H9 (cell line): ENCODE data around the gene ZMIZ1. TPM values are rescaled to one million over a fixed set of nuclear protein-coding genes. Genes with fewer than 3 reads are reported as not detected.

Experiments used
- DNase-seq: peaks from one replicate; pipeline ENCODE4 v3.0.0-alpha.2; 2017
- H2AFZ ChIP-seq: one replicate; pipeline ENCODE4 v1.6.1; 2013; ENCODE audit warnings: mild to moderate bottlenecking, low read length, control low read depth, moderate library complexity
- H2AK5ac ChIP-seq: 2 replicates; pipeline ENCODE4 v1.6.1; 2013; ENCODE audit warnings: low read length, control low read depth, mixed read lengths; ENCODE audit not compliant: insufficient read length
- H2BK120ac ChIP-seq: one replicate; pipeline ENCODE4 v1.6.1; 2013; ENCODE audit warnings: low read depth, mild to moderate bottlenecking, low read length, control low read depth, inconsistent platforms; ENCODE audit not compliant: poor library complexity, severe bottlenecking
- H2BK12ac ChIP-seq: 2 replicates; pipeline ENCODE4 v1.6.1; 2013; ENCODE audit warnings: low read length, control low read depth, mixed read lengths, low read depth; ENCODE audit not compliant: insufficient read length
- H2BK15ac ChIP-seq: 2 replicates; pipeline ENCODE4 v1.6.1; 2013; ENCODE audit warnings: low read depth, low read length, control low read depth
- H2BK20ac ChIP-seq: one replicate; pipeline ENCODE4 v1.6.1; 2013; ENCODE audit warnings: low read depth, mild to moderate bottlenecking, low read length, control low read depth, inconsistent platforms; ENCODE audit not compliant: poor library complexity, severe bottlenecking
- H2BK5ac ChIP-seq: 2 replicates; pipeline ENCODE4 v1.6.1; 2013; ENCODE audit warnings: low read length, control low read depth, mixed read lengths; ENCODE audit not compliant: insufficient read length
- H3K14ac ChIP-seq: 2 replicates; pipeline ENCODE4 v1.6.1; 2013; ENCODE audit warnings: low read length, control low read depth; ENCODE audit not compliant: insufficient read depth
- H3K18ac ChIP-seq: 2 replicates; pipeline ENCODE4 v1.6.1; 2013; ENCODE audit warnings: low read depth, mild to moderate bottlenecking, mixed read lengths, low read length, control low read depth; ENCODE audit not compliant: insufficient read length
- H3K23ac ChIP-seq: 2 replicates; pipeline ENCODE4 v1.6.1; 2013; ENCODE audit warnings: low read length, control low read depth, mixed read lengths, low read depth; ENCODE audit not compliant: insufficient read length
- H3K23me2 ChIP-seq: 2 replicates; pipeline ENCODE4 v1.6.1; 2013; ENCODE audit warnings: low read depth, mild to moderate bottlenecking, mixed read lengths, low read length, control low read depth; ENCODE audit not compliant: insufficient read length, poor library complexity, severe bottlenecking
- H3K27ac ChIP-seq: 2 replicates; pipeline ENCODE4 v1.5.1; 2013; ENCODE audit warnings: low read length, control low read depth, mixed read lengths, low read depth; ENCODE audit not compliant: insufficient read length
- H3K27me3 ChIP-seq: 2 replicates; pipeline ENCODE4 v1.6.1; 2013; ENCODE audit warnings: low read length, control low read depth, inconsistent platforms; ENCODE audit not compliant: insufficient read depth
- H3K4ac ChIP-seq: 2 replicates; pipeline ENCODE4 v1.6.1; 2013; ENCODE audit warnings: low read depth, mild to moderate bottlenecking, control low read depth, inconsistent platforms, low read length, moderate library complexity
- H3K4me1 ChIP-seq: 2 replicates; pipeline ENCODE4 v1.6.1; 2013; ENCODE audit warnings: low read length, control low read depth, inconsistent platforms; ENCODE audit not compliant: insufficient read depth
- H3K4me2 ChIP-seq: 2 replicates; pipeline ENCODE4 v1.6.1; 2013; ENCODE audit warnings: low read length, control low read depth, mixed read lengths; ENCODE audit not compliant: insufficient read length, insufficient read depth
- H3K56ac ChIP-seq: 2 replicates; pipeline ENCODE4 v1.6.1; 2013; ENCODE audit warnings: low read depth, mild to moderate bottlenecking, mixed read lengths, low read length, control low read depth; ENCODE audit not compliant: insufficient read length
- H3K79me1 ChIP-seq: 2 replicates; pipeline ENCODE4 v1.6.1; 2013; ENCODE audit warnings: low read depth, mild to moderate bottlenecking, moderate library complexity, low read length, control low read depth, inconsistent platforms; ENCODE audit not compliant: insufficient read depth, poor library complexity, severe bottlenecking
- H3K79me2 ChIP-seq: 2 replicates; pipeline ENCODE4 v1.6.1; 2013; ENCODE audit warnings: low read length, control low read depth, inconsistent platforms; ENCODE audit not compliant: insufficient read depth
- H3K9ac ChIP-seq: 2 replicates; pipeline ENCODE4 v1.6.1; 2013; ENCODE audit warnings: low read length, control low read depth, mixed read lengths; ENCODE audit not compliant: insufficient read length; ENCODE audit errors: extremely low read depth
- H3K9me3 ChIP-seq: one replicate; pipeline ENCODE4 v1.6.1; 2013; ENCODE audit warnings: low read depth, low read length, inconsistent platforms; ENCODE audit not compliant: control insufficient read depth
- H3T11ph ChIP-seq: one replicate; pipeline ENCODE4 v1.6.1; 2013; ENCODE audit warnings: mild to moderate bottlenecking, low read length, control low read depth, inconsistent platforms
- H4K20me1 ChIP-seq: one replicate; pipeline ENCODE4 v1.6.1; 2013; ENCODE audit not compliant: control insufficient read depth, insufficient read length, insufficient read depth
- H4K5ac ChIP-seq: 2 replicates; pipeline ENCODE4 v1.6.1; 2013; ENCODE audit warnings: low read depth, mild to moderate bottlenecking, mixed read lengths, low read length, control low read depth; ENCODE audit not compliant: insufficient read length
- H4K8ac ChIP-seq: replicated peaks from 2 replicates; pipeline ENCODE4 v1.6.1; 2013; ENCODE audit warnings: low read length, control low read depth, mixed read lengths, low read depth; ENCODE audit not compliant: insufficient read length
- H4K91ac ChIP-seq: 2 replicates; pipeline ENCODE4 v1.6.1; 2013; ENCODE audit warnings: low read depth, mild to moderate bottlenecking, moderate library complexity, mixed read lengths, low read length, control low read depth; ENCODE audit not compliant: insufficient read length
- H3K27ac Mint-ChIP-seq, 3 experiments: 2 replicates in 2 of 3; 3 replicates in 1 of 3; pipeline ENCODE4 v1.8.0; 2020 to 2021; ENCODE audit warnings: mixed read lengths in 3 of 3, mild to moderate bottlenecking in 1 of 3, moderate library complexity in 1 of 3
- H3K27me3 Mint-ChIP-seq: 2 replicates; pipeline ENCODE4 v1.8.0; 2021; ENCODE audit warnings: low read depth, mild to moderate bottlenecking, moderate library complexity, mixed read lengths
- H3K36me3 Mint-ChIP-seq, 3 experiments: 2 replicates in 2 of 3; 3 replicates in 1 of 3; pipeline ENCODE4 v1.8.0; 2020 to 2021; ENCODE audit warnings: low read depth in 3 of 3, mixed read lengths in 3 of 3; ENCODE audit not compliant: insufficient read depth in 1 of 3
- H3K4me1 Mint-ChIP-seq, 2 experiments: 2 replicates each; pipeline ENCODE4 v1.8.0; 2020; ENCODE audit warnings: mixed read lengths in 2 of 2
- H3K4me3 Mint-ChIP-seq, 2 experiments: 2 replicates in 1 of 2; 3 replicates in 1 of 2; pipeline ENCODE4 v1.8.0; 2020 to 2021; ENCODE audit warnings: mild to moderate bottlenecking in 2 of 2, mixed read lengths in 2 of 2, moderate library complexity in 1 of 2
- H3K9me3 Mint-ChIP-seq, 2 experiments: 2 replicates in 1 of 2; 3 replicates in 1 of 2; pipeline ENCODE4 v1.8.0; 2020; ENCODE audit warnings: mild to moderate bottlenecking in 2 of 2, mixed read lengths in 2 of 2, moderate library complexity in 1 of 2
- WGBS: extraction: QIAGEN DNeasy Blood & Tissue Kit; methylation state at CpG from one replicate; pipeline ENCODE4 v1.1.7; 2013; ENCODE audit warnings: missing lambda C conversion rate, low lambda C conversion rate, mixed read lengths; ENCODE audit not compliant: insufficient read length; ENCODE audit errors: extremely low coverage; 5-methylcytosine and 5-hydroxymethylcytosine counted together
- total RNA-seq: library from RNA; stranded (reverse); gene quantifications from 2 replicates; pipeline ENCODE4 v1.2.1, GENCODE V29; 2021
- TF ChIP-seq, protein P1 (sequence below): fragments of 200-600 bp; sonication (generic); conservative IDR thresholded peaks from 3 replicates; pipeline ENCODE4 v1.8.0; 2021; ENCODE audit warnings: antibody characterized with exemption, mild to moderate bottlenecking

ZMIZ1 gene
- total RNA-seq, 1 experiment from 2014 or later = 36.9 TPM

DNA sequence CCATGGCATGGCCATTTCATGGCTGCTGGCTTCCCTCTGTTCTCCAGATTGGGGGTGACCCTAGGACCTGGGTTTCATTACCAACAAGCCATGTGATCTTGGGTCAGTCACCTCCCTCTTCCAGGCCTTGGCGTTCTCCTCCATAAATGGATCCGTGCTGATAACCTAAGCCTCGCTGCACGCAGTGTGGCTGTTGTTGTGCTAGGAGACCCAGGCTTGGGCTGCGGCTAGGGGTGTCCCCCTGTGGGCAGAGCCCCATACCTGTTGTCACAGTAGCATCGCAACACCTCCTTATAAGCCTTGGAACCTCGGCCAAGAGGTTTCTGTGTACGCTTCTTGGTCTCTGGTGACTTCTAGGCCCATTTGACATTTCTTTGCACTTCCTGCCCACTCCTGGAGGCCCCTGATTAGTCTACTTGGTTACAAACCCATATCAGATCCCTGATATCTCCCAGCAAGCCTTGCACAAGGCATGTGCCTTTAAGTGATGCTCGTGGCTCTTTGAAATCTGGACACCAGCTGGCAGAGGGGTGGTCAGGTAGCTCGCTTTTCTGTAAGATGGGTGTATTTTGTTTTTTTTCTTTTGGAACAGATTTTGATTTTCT lies 23.6 kb downstream of the ZMIZ1 start:
- H3K4me2 ChIP-seq = no peak overlapping the region
- no peak overlapping the region; a peak in 1 of 7 replicates for H3K27ac Mint-ChIP-seq
- H3K27me3 ChIP-seq = no peaks in the 10 kb centered on the region
- H3K79me1 ChIP-seq = peaks cover 3% of the 10 kb centered on the region
- H3K14ac ChIP-seq = no peak overlapping the region
- no peak overlapping the region for H3K56ac ChIP-seq
- H2AFZ ChIP-seq = no peak overlapping the region
- DNase-seq = no peak
- no CpG with 5 or more reads among the region's 10 CpGs for WGBS
- no peaks in the 10 kb centered on the region for H3K9me3 ChIP-seq
- H4K5ac ChIP-seq = no peak overlapping the region
- H3K18ac ChIP-seq = no peak overlapping the region
- H3K9me3 Mint-ChIP-seq = no peaks in the 10 kb centered on the region
- H3K4ac ChIP-seq = no peak overlapping the region
- no peak overlapping the region for H3K4me3 Mint-ChIP-seq
- H2AK5ac ChIP-seq = no peak overlapping the region
- H2BK5ac ChIP-seq = no peak overlapping the region
- H3K23ac ChIP-seq = no peak overlapping the region
- H4K8ac ChIP-seq = no peak overlapping the region
- TF ChIP-seq, protein P1, sequence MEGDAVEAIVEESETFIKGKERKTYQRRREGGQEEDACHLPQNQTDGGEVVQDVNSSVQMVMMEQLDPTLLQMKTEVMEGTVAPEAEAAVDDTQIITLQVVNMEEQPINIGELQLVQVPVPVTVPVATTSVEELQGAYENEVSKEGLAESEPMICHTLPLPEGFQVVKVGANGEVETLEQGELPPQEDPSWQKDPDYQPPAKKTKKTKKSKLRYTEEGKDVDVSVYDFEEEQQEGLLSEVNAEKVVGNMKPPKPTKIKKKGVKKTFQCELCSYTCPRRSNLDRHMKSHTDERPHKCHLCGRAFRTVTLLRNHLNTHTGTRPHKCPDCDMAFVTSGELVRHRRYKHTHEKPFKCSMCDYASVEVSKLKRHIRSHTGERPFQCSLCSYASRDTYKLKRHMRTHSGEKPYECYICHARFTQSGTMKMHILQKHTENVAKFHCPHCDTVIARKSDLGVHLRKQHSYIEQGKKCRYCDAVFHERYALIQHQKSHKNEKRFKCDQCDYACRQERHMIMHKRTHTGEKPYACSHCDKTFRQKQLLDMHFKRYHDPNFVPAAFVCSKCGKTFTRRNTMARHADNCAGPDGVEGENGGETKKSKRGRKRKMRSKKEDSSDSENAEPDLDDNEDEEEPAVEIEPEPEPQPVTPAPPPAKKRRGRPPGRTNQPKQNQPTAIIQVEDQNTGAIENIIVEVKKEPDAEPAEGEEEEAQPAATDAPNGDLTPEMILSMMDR = no peak
- no peak overlapping the region for H3K9ac ChIP-seq
- no peak overlapping the region for H2BK120ac ChIP-seq
- H4K20me1 ChIP-seq = no peaks in the 10 kb centered on the region
- H3K4me1 ChIP-seq = no peaks in the 10 kb centered on the region
- no peak overlapping the region for H3T11ph ChIP-seq
- H4K91ac ChIP-seq = no peak overlapping the region
- peaks cover 0 to 11% (median 0%) of the 10 kb centered on the region in 3 experiments; a peak in 4 of 7 replicates for H3K36me3 Mint-ChIP-seq
- no peaks in the 10 kb centered on the region for H3K27me3 Mint-ChIP-seq
- H3K27ac ChIP-seq = no peak overlapping the region
- H3K4me1 Mint-ChIP-seq = peaks cover 40 to 57% of the 10 kb centered on the region in 2 experiments
- H2BK20ac ChIP-seq = no peak overlapping the region
- H2BK15ac ChIP-seq = no peak overlapping the region
- H3K23me2 ChIP-seq = no peaks in the 10 kb centered on the region
- H3K79me2 ChIP-seq = peaks cover 8% of the 10 kb centered on the region; the same call in 1 of the 2 replicates
- no peak overlapping the region for H2BK12ac ChIP-seq
